GM23338 (cell line): Measurements from ENCODE around the gene PMP22. TPM values are rescaled to one million over a fixed set of nuclear protein-coding genes. Genes with fewer than 3 reads are reported as not detected.

Source experiments
- ATAC-seq: fragments of 200-7000 bp; cut with Tn5 transposase; 3 replicates; pipeline ENCODE4 v1.9.1; 2020
- DNase-seq: peaks from one replicate; pipeline ENCODE4 v3.0.0-alpha.2; 2015; ENCODE audit warnings: low spot score
- H2AFZ ChIP-seq: fragments of 200-600 bp; sonication (generic); 2 replicates; pipeline ENCODE4 v1.8.0; 2016; ENCODE audit warnings: antibody characterized with exemption, mild to moderate bottlenecking, moderate library complexity
- H3F3A ChIP-seq: fragments of 200-600 bp; sonication (generic); replicated peaks from 2 replicates; pipeline ENCODE4 v1.8.0; 2017; ENCODE audit warnings: antibody characterized with exemption, mixed run types, low read depth
- H3K27ac ChIP-seq: fragments of 200-600 bp; sonication (generic); 2 replicates; pipeline ENCODE4 v1.6.1; 2016; ENCODE audit warnings: low read depth
- H3K27me3 ChIP-seq: fragments of 200-600 bp; sonication (generic); 2 replicates; pipeline ENCODE4 v1.8.0; 2016; ENCODE audit warnings: mild to moderate bottlenecking, mixed run types, moderate library complexity; ENCODE audit not compliant: insufficient read depth
- H3K36me3 ChIP-seq: fragments of 200-600 bp; sonication (generic); 2 replicates; pipeline ENCODE4 v1.8.0; 2016; ENCODE audit warnings: mild to moderate bottlenecking; ENCODE audit not compliant: insufficient read depth
- H3K4me1 ChIP-seq: fragments of 200-600 bp; sonication (generic); 2 replicates; pipeline ENCODE4 v1.8.0; 2016; ENCODE audit warnings: mild to moderate bottlenecking, moderate library complexity; ENCODE audit not compliant: insufficient read depth
- H3K4me2 ChIP-seq: fragments of 200-600 bp; sonication (generic); 2 replicates; pipeline ENCODE4 v1.7.1; 2017; ENCODE audit warnings: mixed run types
- H3K4me3 ChIP-seq: fragments of 200-600 bp; sonication (generic); 2 replicates; pipeline ENCODE4 v1.6.1; 2016; ENCODE audit warnings: mixed run types
- H3K79me2 ChIP-seq: fragments of 200-600 bp; sonication (generic); replicated peaks from 2 replicates; pipeline ENCODE4 v1.8.0; 2017; ENCODE audit warnings: mild to moderate bottlenecking; ENCODE audit not compliant: insufficient read depth
- H3K9me2 ChIP-seq: fragments of 200-600 bp; sonication (generic); 2 replicates; pipeline ENCODE4 v1.8.0; 2017; ENCODE audit not compliant: insufficient read depth
- H4K20me1 ChIP-seq: fragments of 200-600 bp; sonication (generic); replicated peaks from 2 replicates; pipeline ENCODE4 v1.8.0; 2017; ENCODE audit warnings: mild to moderate bottlenecking; ENCODE audit not compliant: insufficient read depth
- H3K27ac Mint-ChIP-seq: 2 replicates; pipeline ENCODE4 v1.8.0; 2020; ENCODE audit warnings: inconsistent platforms, mild to moderate bottlenecking, moderate library complexity, mixed read lengths
- H3K27me3 Mint-ChIP-seq: 3 replicates; pipeline ENCODE4 v1.8.0; 2022; ENCODE audit warnings: low read depth, mild to moderate bottlenecking, moderate library complexity, mixed read lengths, inconsistent platforms; ENCODE audit not compliant: insufficient read depth, poor library complexity
- H3K36me3 Mint-ChIP-seq: 3 replicates; pipeline ENCODE4 v1.8.0; 2021; ENCODE audit warnings: low read depth, mild to moderate bottlenecking, inconsistent platforms, moderate library complexity, mixed read lengths
- H3K4me1 Mint-ChIP-seq: 3 replicates; pipeline ENCODE4 v1.8.0; 2020; ENCODE audit warnings: mild to moderate bottlenecking, inconsistent platforms, mixed read lengths
- H3K4me3 Mint-ChIP-seq: 3 replicates; pipeline ENCODE4 v1.8.0; 2021; ENCODE audit warnings: moderate library complexity, mild to moderate bottlenecking, inconsistent platforms, mixed read lengths
- H3K9me3 Mint-ChIP-seq: 3 replicates; pipeline ENCODE4 v1.8.0; 2020; ENCODE audit warnings: moderate library complexity, mild to moderate bottlenecking, inconsistent platforms, mixed read lengths
- CTCF ChIP-seq, 2 experiments: fragments of 200-600 bp in 1 of 2; sonication (generic) in 1 of 2; conservative IDR thresholded peaks; 2 replicates each; pipeline versions ENCODE4 v1.5.1 to v1.6.1; 2016 to 2017; ENCODE audit warnings: antibody characterized with exemption in 2 of 2, low read depth in 2 of 2, mild to moderate bottlenecking in 2 of 2, moderate library complexity in 1 of 2
- ETS1 ChIP-seq: IDR thresholded peaks from 2 replicates; pipeline ENCODE4 v1.6.1; 2016; ENCODE audit warnings: antibody characterized with exemption
- EZH2 ChIP-seq: fragments of 200-600 bp; sonication (generic); IDR thresholded peaks from one replicate; pipeline ENCODE4 v1.8.0; 2017; ENCODE audit warnings: antibody characterized with exemption, mild to moderate bottlenecking, low read depth; ENCODE audit not compliant: unreplicated experiment
- ZNF331 ChIP-seq: fragments of 250-450 bp; sonication (Bioruptor Pico); IDR thresholded peaks from 2 replicates; pipeline ENCODE4 v1.5.0; 2020; ENCODE audit warnings: low read depth, mild to moderate bottlenecking, moderate library complexity
- polyA plus RNA-seq: library from polyadenylated mRNA; unstranded; fragments of >200 nt; fragmentation: Nextera tagmentation; extraction: Ambion mirVana; gene quantifications from 2 replicates; pipeline ENCODE4 v1.2.1, GENCODE V29; 2016
- total RNA-seq: library from RNA; depleted of rRNA; stranded (reverse); fragments of >200 nt; shearing (Covaris generic); gene quantifications from 2 replicates; pipeline ENCODE4 v1.2.3, GENCODE V29; 2014
- TF ChIP-seq, protein P1 (sequence below): fragments of 250-450 bp; sonication (Bioruptor Pico); IDR thresholded peaks from 2 replicates; pipeline ENCODE4 v1.5.0; 2020; ENCODE audit warnings: mild to moderate bottlenecking, moderate library complexity

The PMP22 gene
- total and polyA plus RNA-seq, 2 experiments from 2014 or later = 1.2 to 2.2 TPM

DNA sequence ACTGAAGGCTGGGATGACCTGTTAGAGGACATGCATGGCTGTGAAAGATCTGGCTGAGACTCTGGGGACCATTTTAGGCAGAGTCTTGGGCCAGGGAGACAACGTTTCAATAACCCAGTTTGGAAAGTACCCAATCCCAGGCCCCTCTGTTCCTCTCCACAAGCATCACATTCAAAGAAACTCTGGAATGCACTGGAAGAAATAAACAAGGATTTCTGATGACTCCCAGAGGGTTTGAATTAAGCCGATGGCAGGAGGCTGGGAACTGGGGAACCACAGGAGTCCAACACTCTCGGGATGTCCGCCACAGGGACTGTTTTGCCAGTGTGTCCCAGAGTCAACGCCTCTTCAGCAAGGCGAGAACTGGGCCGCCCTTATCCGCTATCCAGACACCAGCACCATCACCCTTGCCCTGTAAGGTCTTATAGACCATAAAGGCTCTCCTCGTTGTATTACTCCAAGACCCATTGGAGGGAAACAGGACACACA, 3.3 kb downstream of the PMP22 start:
- Mint-ChIP-seq H3K36me3 (no peaks in the 10 kb centered on the region), H3K4me1 (peaks cover 19% of the 10 kb centered on the region; the same call in 2 of the 3 replicates), H3K27me3 (peaks cover 82% of the 10 kb centered on the region), H3K27ac (no peak overlapping the region), H3K4me3 (peak overlapping the region; percentile 86), H3K9me3 (no peaks in the 10 kb centered on the region; the same call in 2 of the 3 replicates)
- Histone ChIP-seq H3K36me3 (no peaks in the 10 kb centered on the region), H3K4me1 (peaks cover 16% of the 10 kb centered on the region; the same call in 1 of the 2 replicates), H3F3A (peaks cover 8% of the 10 kb centered on the region; the same call in 1 of the 2 replicates), H3K79me2 (no peaks in the 10 kb centered on the region), H3K4me3 (peak overlapping the region; percentile 76), H3K27ac (no peak overlapping the region), H4K20me1 (no peaks in the 10 kb centered on the region), H3K27me3 (peaks cover 84% of the 10 kb centered on the region), H2AFZ (peak overlapping the region; percentile 99), H3K9me2 (no peaks in the 10 kb centered on the region), H3K4me2 (peak overlapping the region; percentile 80)
- peak; percentile 1 for ATAC-seq
- TF ChIP-seq EZH2 = peak; percentile 29
- TF ChIP-seq CTCF (conservative IDR thresholded peaks at IDR 0.05; ENCODE audit: low read depth in 2 of 2) = no peak
- TF ChIP-seq ETS1 = no peak
- DNase-seq = peak; percentile 24

DNA sequence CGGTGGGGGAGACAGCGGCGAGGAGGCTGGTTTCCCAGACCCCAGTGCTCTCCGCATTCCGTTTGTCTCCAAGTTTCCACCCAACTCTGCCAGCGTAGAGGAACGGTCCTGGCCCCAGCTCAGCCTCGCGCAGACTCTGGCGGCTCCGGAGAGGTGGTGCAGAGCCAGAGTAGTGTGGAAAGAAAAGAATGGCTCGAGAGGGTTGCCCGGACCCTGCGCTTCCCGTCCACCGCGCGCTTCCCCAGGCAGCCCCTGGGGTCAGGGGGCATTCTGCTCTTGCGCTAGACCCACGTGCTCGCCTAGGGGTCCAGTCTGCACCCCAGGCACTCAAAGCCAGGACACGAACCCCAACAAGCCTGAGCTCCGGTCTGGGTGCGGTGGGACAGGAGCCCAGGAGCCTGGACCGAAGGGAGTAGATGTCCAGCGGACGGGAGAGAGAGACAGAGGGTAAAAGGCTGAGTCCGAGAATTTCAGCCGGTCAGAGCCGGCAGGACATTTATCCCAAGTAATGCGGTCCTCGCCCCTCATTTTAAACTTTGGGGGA, 3.8 kb downstream of the PMP22 start:
- Mint-ChIP-seq H3K9me3 (no peaks in the 10 kb centered on the region; the same call in 2 of the 3 replicates), H3K27ac (no peak overlapping the region), H3K4me1 (peaks cover 19% of the 10 kb centered on the region; the same call in 2 of the 3 replicates), H3K36me3 (no peaks in the 10 kb centered on the region), H3K4me3 (peak overlapping the region; percentile 86), H3K27me3 (peaks cover 80% of the 10 kb centered on the region)
- Histone ChIP-seq H4K20me1 (no peaks in the 10 kb centered on the region), H3K79me2 (no peaks in the 10 kb centered on the region), H3K36me3 (no peaks in the 10 kb centered on the region), H3K27ac (no peak overlapping the region), H3K27me3 (peaks cover 89% of the 10 kb centered on the region), H3K4me3 (peak overlapping the region; percentile 76), H3K9me2 (no peaks in the 10 kb centered on the region), H3K4me2 (peak overlapping the region; percentile 80), H2AFZ (peak overlapping the region; percentile 99), H3K4me1 (peaks cover 16% of the 10 kb centered on the region; the same call in 1 of the 2 replicates), H3F3A (peaks cover 8% of the 10 kb centered on the region; the same call in 1 of the 2 replicates)
- TF ChIP-seq, protein P1, sequence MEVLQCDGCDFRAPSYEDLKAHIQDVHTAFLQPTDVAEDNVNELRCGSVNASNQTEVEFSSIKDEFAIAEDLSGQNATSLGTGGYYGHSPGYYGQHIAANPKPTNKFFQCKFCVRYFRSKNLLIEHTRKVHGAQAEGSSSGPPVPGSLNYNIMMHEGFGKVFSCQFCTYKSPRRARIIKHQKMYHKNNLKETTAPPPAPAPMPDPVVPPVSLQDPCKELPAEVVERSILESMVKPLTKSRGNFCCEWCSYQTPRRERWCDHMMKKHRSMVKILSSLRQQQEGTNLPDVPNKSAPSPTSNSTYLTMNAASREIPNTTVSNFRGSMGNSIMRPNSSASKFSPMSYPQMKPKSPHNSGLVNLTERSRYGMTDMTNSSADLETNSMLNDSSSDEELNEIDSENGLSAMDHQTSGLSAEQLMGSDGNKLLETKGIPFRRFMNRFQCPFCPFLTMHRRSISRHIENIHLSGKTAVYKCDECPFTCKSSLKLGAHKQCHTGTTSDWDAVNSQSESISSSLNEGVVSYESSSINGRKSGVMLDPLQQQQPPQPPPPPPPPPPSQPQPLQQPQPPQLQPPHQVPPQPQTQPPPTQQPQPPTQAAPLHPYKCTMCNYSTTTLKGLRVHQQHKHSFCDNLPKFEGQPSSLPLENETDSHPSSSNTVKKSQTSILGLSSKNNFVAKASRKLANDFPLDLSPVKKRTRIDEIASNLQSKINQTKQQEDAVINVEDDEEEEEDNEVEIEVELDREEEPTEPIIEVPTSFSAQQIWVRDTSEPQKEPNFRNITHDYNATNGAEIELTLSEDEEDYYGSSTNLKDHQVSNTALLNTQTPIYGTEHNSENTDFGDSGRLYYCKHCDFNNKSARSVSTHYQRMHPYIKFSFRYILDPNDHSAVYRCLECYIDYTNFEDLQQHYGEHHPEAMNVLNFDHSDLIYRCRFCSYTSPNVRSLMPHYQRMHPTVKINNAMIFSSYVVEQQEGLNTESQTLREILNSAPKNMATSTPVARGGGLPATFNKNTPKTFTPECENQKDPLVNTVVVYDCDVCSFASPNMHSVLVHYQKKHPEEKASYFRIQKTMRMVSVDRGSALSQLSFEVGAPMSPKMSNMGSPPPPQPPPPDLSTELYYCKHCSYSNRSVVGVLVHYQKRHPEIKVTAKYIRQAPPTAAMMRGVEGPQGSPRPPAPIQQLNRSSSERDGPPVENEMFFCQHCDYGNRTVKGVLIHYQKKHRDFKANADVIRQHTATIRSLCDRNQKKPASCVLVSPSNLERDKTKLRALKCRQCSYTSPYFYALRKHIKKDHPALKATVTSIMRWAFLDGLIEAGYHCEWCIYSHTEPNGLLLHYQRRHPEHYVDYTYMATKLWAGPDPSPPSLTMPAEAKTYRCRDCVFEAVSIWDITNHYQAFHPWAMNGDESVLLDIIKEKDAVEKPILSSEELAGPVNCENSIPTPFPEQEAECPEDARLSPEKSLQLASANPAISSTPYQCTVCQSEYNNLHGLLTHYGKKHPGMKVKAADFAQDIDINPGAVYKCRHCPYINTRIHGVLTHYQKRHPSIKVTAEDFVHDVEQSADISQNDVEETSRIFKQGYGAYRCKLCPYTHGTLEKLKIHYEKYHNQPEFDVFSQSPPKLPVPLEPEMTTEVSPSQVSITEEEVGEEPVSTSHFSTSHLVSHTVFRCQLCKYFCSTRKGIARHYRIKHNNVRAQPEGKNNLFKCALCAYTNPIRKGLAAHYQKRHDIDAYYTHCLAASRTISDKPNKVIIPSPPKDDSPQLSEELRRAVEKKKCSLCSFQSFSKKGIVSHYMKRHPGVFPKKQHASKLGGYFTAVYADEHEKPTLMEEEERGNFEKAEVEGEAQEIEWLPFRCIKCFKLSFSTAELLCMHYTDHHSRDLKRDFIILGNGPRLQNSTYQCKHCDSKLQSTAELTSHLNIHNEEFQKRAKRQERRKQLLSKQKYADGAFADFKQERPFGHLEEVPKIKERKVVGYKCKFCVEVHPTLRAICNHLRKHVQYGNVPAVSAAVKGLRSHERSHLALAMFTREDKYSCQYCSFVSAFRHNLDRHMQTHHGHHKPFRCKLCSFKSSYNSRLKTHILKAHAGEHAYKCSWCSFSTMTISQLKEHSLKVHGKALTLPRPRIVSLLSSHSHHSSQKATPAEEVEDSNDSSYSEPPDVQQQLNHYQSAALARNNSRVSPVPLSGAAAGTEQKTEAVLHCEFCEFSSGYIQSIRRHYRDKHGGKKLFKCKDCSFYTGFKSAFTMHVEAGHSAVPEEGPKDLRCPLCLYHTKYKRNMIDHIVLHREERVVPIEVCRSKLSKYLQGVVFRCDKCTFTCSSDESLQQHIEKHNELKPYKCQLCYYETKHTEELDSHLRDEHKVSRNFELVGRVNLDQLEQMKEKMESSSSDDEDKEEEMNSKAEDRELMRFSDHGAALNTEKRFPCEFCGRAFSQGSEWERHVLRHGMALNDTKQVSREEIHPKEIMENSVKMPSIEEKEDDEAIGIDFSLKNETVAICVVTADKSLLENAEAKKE = no peak
- TF ChIP-seq EZH2 (peak; percentile 44), ETS1 (no peak), ZNF331 (CRISPR knock-in tag) (no peak)
- DNase-seq (peak; percentile 77), ATAC-seq (peak; percentile 61)
